WI38 (cell line): Measurements from ENCODE around the gene NPAS2.

Experiments used
- H3K4me3 ChIP-seq: 2 replicates; pipeline ENCODE4 v1.5.1; 2011; ENCODE audit warnings: low read depth, mild to moderate bottlenecking, control low read depth, low read length
- TF ChIP-seq, protein P1 (sequence below): IDR thresholded peaks from 2 replicates; pipeline ENCODE4 v1.5.1; 2012; ENCODE audit warnings: low read depth, mild to moderate bottlenecking, control low read depth, low read length

The NPAS2 gene

DNA sequence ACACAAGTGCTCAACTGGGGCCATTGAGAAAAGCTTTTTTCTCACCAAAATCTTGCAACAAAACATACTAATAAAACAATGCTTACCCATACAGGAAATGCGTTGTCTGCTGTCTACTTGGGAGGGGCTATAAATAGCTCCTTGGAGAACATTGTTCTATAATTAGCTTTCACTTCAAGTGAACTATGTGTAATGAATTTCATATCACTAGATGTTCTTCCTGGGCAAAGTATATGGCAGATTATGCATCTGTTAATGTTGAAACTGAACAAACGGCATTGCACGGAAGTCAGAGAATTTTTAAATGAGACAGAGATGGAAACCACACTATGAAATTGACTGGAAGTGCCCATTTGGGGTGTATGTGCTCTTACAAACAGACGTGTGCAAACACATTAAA lies 6.4 kb upstream of the NPAS2 start:
- TF ChIP-seq, protein P1, sequence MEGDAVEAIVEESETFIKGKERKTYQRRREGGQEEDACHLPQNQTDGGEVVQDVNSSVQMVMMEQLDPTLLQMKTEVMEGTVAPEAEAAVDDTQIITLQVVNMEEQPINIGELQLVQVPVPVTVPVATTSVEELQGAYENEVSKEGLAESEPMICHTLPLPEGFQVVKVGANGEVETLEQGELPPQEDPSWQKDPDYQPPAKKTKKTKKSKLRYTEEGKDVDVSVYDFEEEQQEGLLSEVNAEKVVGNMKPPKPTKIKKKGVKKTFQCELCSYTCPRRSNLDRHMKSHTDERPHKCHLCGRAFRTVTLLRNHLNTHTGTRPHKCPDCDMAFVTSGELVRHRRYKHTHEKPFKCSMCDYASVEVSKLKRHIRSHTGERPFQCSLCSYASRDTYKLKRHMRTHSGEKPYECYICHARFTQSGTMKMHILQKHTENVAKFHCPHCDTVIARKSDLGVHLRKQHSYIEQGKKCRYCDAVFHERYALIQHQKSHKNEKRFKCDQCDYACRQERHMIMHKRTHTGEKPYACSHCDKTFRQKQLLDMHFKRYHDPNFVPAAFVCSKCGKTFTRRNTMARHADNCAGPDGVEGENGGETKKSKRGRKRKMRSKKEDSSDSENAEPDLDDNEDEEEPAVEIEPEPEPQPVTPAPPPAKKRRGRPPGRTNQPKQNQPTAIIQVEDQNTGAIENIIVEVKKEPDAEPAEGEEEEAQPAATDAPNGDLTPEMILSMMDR, result no peak
- no peak overlapping the region for H3K4me3 ChIP-seq

DNA sequence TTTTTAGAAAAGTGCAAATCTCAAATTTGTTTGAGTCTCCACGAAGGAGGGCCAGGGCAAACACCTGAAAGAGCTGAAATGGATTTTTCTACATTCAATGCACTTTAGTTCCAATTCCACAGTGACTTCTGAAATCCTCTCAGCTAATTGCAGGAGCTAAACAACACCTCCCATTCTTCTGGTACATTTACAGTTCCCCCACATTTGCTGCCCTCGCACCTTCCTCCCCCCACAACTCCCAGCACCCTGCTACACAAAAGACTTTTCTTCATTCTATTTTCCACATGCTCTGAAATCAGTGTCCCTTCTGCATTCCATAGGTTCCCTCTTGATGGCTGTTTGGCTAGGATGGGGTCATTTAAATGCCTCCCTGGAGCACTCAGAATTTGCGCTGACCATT lies 5.9 kb upstream of the NPAS2 start:
- TF ChIP-seq, protein P1, result no peak

DNA sequence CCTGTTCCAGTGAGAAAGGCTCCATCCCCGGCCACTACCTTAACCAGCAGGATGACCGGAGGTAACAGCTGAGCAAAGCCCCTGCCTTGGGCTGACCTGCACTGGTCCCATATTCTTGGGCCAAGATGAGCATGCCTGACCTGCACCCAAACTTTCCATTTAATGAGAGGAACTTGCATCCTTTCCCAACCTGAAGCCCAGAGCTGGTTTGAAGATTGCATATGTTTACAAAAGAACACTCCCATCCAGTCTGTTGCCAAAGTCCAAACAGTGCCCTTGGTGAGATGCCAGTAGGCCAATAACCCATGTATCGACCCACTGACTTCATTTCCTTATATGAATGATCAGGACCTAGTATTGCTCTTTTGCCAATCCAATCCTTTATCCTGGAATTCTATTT lies 5.5 kb upstream of the NPAS2 start:
- TF ChIP-seq, protein P1, result no peak
- H3K4me3 ChIP-seq, result no peak overlapping the region

More for the DNA sequence above, 5.9 kb upstream of the NPAS2 start:
- H3K4me3 ChIP-seq, result no peak overlapping the region

DNA sequence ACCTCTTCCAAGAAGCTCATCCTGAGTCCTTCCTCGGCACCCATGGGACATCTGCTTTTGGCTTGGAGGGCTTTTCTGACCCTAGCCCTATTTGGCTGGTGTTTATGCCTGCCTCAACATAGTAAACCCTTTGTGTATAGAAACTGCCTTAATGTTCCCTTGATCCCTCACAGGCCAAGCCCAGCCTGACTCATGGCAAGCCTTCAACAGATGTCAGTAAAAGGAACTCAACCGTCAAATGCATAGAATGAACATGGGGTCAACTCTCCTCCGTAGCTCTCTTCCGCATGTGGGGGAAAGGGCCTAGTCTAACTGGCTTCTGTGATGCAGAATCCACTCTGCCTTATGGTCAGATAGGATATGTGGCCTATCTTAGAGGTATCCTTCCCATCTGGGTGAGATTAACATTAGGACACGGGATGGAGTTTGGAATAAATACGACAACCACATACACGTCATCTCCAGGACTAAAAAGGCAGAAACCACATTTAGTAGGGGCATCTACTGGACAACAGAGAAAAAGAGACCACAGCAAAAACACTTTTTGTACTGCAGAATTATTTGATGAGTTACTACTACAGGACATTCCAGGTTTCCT lies 2.5 kb upstream of the NPAS2 start:
- TF ChIP-seq, protein P1, result no peak

DNA sequence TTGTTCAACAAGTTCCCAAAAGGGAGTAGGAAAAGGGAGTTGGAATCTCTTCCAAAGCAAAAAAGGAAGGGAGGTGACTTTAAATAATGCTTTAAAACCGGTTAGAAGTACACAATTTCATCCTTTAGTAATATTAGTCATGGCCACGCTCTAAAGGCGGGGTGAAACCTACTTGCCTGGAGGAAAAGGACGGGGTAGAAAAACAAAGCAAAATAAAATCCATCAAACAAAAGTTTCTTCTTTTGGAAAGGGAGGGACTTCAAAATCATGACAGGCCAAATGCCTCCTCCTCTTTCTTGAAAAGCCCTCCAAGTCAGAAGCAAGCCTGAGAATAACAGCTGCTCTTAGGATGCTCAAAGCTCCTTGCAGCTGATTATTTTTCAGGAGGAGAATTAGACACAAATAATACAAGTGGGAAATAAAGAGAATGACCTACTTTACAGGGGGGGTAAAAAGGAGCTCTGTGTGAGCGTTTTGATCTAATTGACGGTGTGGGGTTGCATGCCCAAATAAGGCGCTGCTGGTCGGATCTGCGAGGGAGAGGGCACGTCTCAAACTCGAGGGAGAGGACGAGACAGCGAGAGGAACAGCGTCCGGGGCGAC lies 1.8 kb upstream of the NPAS2 start:
- peak overlapping the region; percentile 75 for H3K4me3 ChIP-seq
- TF ChIP-seq, protein P1, result no peak

More for the DNA sequence above, 2.5 kb upstream of the NPAS2 start:
- no peak overlapping the region for H3K4me3 ChIP-seq

DNA sequence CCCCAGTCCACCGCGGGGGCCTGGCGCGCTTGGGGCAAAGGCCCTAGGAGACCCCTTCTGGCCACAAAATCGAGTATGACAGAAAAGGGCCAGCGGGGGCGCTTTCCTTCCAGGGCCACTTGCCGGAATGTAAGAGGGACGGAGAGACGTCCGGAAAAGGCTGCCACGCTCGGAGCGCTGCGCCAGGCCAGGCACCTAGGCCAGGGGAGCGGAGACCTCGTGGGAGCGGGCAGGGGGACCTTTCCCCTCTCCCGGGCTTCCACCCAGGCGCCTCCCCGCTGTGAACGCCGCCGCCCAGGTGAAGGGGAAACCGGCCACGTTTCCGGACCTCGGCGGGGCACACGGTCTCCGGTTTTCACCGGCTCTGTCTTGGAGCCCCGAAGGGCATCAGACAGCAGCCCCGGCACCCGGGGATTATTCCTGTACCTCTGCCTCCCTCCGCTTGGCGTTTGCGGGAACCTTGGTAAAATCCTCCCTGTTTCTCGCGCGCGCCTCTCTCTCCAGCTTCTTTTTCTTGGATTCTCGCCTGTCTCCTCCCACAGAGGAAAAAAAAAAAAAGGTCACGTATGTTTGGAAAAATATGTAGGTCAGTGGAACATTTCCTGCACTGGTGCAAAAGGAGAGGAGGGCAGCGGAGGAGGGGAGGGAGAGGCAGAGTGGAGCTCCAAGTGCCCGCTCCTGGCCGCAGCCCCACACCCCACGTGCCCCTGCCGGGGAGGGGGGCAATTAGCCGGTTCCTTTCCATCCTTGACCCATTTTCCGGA lies 1.2 kb upstream of the NPAS2 start:
- peak overlapping the region; percentile 75 for H3K4me3 ChIP-seq
- TF ChIP-seq, protein P1, result no peak

DNA sequence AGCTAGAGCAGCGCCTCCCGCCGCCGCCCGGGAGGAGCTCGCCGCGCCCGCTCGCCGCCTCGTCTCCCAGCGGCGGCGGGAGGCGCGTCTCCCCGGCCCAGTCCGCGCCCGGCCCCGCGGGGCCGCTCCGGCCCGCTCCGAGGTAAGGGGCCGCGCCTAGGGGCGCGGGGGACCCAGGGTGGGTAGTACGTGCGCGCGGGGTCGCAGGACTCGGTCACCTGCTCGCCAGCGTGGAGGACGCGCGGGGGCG lies 259 bp downstream of the NPAS2 start:
- peak overlapping the region; percentile 75 for H3K4me3 ChIP-seq
- TF ChIP-seq, protein P1, result no peak
